Measurements from ENCODE around the gene ADPRH. TPM values are rescaled to one million over a fixed set of nuclear protein-coding genes. Genes with fewer than 3 reads are reported as not detected.

ADPRH gene
- total RNA-seq, 1 donor from 2014 or later = 2.6 TPM

DNA sequence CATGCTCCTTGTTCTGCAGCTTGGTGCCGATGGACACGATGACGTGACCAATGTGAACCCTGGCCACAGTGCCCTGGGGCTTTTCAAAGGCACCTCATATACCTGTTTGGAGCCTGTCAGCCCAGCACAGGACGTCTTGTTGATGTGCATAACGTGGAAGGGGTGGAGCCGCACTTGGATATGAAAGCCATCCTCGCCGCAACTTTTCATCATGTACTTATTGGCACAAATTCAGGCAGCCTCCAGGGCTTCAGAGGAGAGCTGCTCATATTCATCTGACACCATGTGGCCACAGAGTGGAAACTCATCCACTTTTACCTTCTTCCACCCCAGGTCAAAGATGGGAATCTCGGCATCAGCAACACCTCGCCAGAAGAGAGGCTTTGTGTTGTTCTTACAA, 56.4 kb downstream of the ADPRH start:
- peaks cover 44% of the 10 kb centered on the region for H3K4me1 Mint-ChIP-seq (ENCODE audit: low read depth, unreplicated experiment)
- no peaks in the 10 kb centered on the region for H3K36me3 ChIP-seq (ENCODE audit: insufficient read depth, low read length)
- H3K27me3 ChIP-seq (ENCODE audit: insufficient read depth, low read length) = no peaks in the 10 kb centered on the region
- no peaks in the 10 kb centered on the region for H3K9me3 Mint-ChIP-seq (ENCODE audit: unreplicated experiment)
- no peaks in the 10 kb centered on the region for H4K20me1 ChIP-seq (ENCODE audit: insufficient read depth, low read length)
- no peak overlapping the region for H3K27ac Mint-ChIP-seq (ENCODE audit: unreplicated experiment)
- DNase-seq (ENCODE audit: low read depth) (no peak), FAIRE-seq (no peak)
- no peak overlapping the region for H3K4me3 ChIP-seq (ENCODE audit: insufficient read depth, low read depth, low read length)
- no peak overlapping the region for H3K27ac ChIP-seq (ENCODE audit: low read depth, low read length)
- no peak overlapping the region for H3K9ac ChIP-seq (ENCODE audit: low read length)
- TF ChIP-seq CTCF (IDR thresholded peaks at IDR 0.05; ENCODE audit: insufficient read depth, low read depth, low read length) = no peak
- no peak overlapping the region for H3K4me2 ChIP-seq (ENCODE audit: low read length)
- H3K9me3 ChIP-seq (ENCODE audit: insufficient read depth, low read depth, low read length) = no peaks in the 10 kb centered on the region
- H3K27me3 Mint-ChIP-seq (ENCODE audit: low read depth, unreplicated experiment) = no peaks in the 10 kb centered on the region
- no peaks in the 10 kb centered on the region for H3K36me3 Mint-ChIP-seq (ENCODE audit: low read depth, unreplicated experiment)
- no peak overlapping the region for H2AFZ ChIP-seq (ENCODE audit: low read depth, low read length)
- H3K4me1 ChIP-seq (ENCODE audit: insufficient read depth, low read length) = peaks cover 24% of the 10 kb centered on the region
- no peaks in the 10 kb centered on the region for H3K79me2 ChIP-seq (ENCODE audit: insufficient read depth, low read length)
- no peak overlapping the region for H3K4me3 Mint-ChIP-seq (ENCODE audit: unreplicated experiment)

GRCh38 chr3:119636249-119636648, 57.0 kb downstream of the ADPRH start:
- Histone ChIP-seq H3K36me3 (ENCODE audit: insufficient read depth, low read length) (no peaks in the 10 kb centered on the region), H3K4me3 (ENCODE audit: insufficient read depth, low read depth, low read length) (no peak overlapping the region), H4K20me1 (ENCODE audit: insufficient read depth, low read length) (no peaks in the 10 kb centered on the region), H3K9ac (ENCODE audit: low read length) (no peak overlapping the region), H3K27ac (ENCODE audit: low read depth, low read length) (no peak overlapping the region), H3K4me2 (ENCODE audit: low read length) (no peak overlapping the region), H3K79me2 (ENCODE audit: insufficient read depth, low read length) (no peaks in the 10 kb centered on the region), H2AFZ (ENCODE audit: low read depth, low read length) (peak overlapping the region; percentile 34), H3K9me3 (ENCODE audit: insufficient read depth, low read depth, low read length) (no peaks in the 10 kb centered on the region), H3K4me1 (ENCODE audit: insufficient read depth, low read length) (peaks cover 22% of the 10 kb centered on the region), H3K27me3 (ENCODE audit: insufficient read depth, low read length) (no peaks in the 10 kb centered on the region)
- TF ChIP-seq EZH2 (IDR thresholded peaks at IDR 0.05; ENCODE audit: insufficient read depth, low read length) (no peak), CTCF (IDR thresholded peaks at IDR 0.05; ENCODE audit: insufficient read depth, low read depth, low read length) (no peak)
- Mint-ChIP-seq H3K27me3 (ENCODE audit: low read depth, unreplicated experiment) (no peaks in the 10 kb centered on the region), H3K9me3 (ENCODE audit: unreplicated experiment) (no peaks in the 10 kb centered on the region), H3K4me1 (ENCODE audit: low read depth, unreplicated experiment) (peaks cover 40% of the 10 kb centered on the region), H3K4me3 (ENCODE audit: unreplicated experiment) (no peak overlapping the region), H3K27ac (ENCODE audit: unreplicated experiment) (peak overlapping the region; percentile 98), H3K36me3 (ENCODE audit: low read depth, unreplicated experiment) (no peaks in the 10 kb centered on the region)
- no peak for FAIRE-seq
- peak; percentile 29 for DNase-seq (ENCODE audit: low read depth)

- FAIRE-seq = no peak
- H3K27ac Mint-ChIP-seq (ENCODE audit: unreplicated experiment) = peak overlapping the region; percentile 98
- no peak overlapping the region for H3K4me3 Mint-ChIP-seq (ENCODE audit: unreplicated experiment)
- H3K79me2 ChIP-seq (ENCODE audit: insufficient read depth, low read length) = no peaks in the 10 kb centered on the region
- no peaks in the 10 kb centered on the region for H3K9me3 Mint-ChIP-seq (ENCODE audit: unreplicated experiment)
- no peaks in the 10 kb centered on the region for H3K9me3 ChIP-seq (ENCODE audit: insufficient read depth, low read depth, low read length)
- peaks cover 22% of the 10 kb centered on the region for H3K4me1 ChIP-seq (ENCODE audit: insufficient read depth, low read length)
- no peak for TF ChIP-seq EZH2 (IDR thresholded peaks at IDR 0.05; ENCODE audit: insufficient read depth, low read length)
- no peak for TF ChIP-seq CTCF (IDR thresholded peaks at IDR 0.05; ENCODE audit: insufficient read depth, low read depth, low read length)
- no peaks in the 10 kb centered on the region for H3K27me3 ChIP-seq (ENCODE audit: insufficient read depth, low read length)
- no peak overlapping the region for H2AFZ ChIP-seq (ENCODE audit: low read depth, low read length)
- no peaks in the 10 kb centered on the region for H3K36me3 ChIP-seq (ENCODE audit: insufficient read depth, low read length)
- no peak overlapping the region for H3K4me3 ChIP-seq (ENCODE audit: insufficient read depth, low read depth, low read length)
- peak overlapping the region; percentile 84 for H3K27ac ChIP-seq (ENCODE audit: low read depth, low read length)
- no peaks in the 10 kb centered on the region for H3K36me3 Mint-ChIP-seq (ENCODE audit: low read depth, unreplicated experiment)
- DNase-seq (ENCODE audit: low read depth) = no peak
- no peak overlapping the region for H3K4me2 ChIP-seq (ENCODE audit: low read length)
- no peaks in the 10 kb centered on the region for H4K20me1 ChIP-seq (ENCODE audit: insufficient read depth, low read length)
- no peak overlapping the region for H3K9ac ChIP-seq (ENCODE audit: low read length)
- H3K4me1 Mint-ChIP-seq (ENCODE audit: low read depth, unreplicated experiment) = peaks cover 35% of the 10 kb centered on the region
- H3K27me3 Mint-ChIP-seq (ENCODE audit: low read depth, unreplicated experiment) = no peaks in the 10 kb centered on the region
Observed at GRCh38 chr3:119636891-119637611, 57.8 kb downstream of the ADPRH start.
